Measurements from ENCODE around the gene FGF7. TPM values are rescaled to one million over a fixed set of nuclear protein-coding genes. Genes with fewer than 3 reads are reported as not detected.

The FGF7 gene
- polyA plus RNA-seq, 2 donors = 2.7 to 4.3 TPM

GRCh38 chr15:49412797-49413196 lies 10.2 kb upstream of the FGF7 start:
- Histone ChIP-seq H3K27me3 (ENCODE audit: control insufficient read depth in 1 of 2, insufficient read depth in 2 of 2, low read length in 2 of 2) (no peaks in the 10 kb centered on the region), H3K27ac (ENCODE audit: low read depth in 2 of 2, low read length in 1 of 2) (no peak overlapping the region), H3K4me1 (ENCODE audit: control insufficient read depth in 2 of 2, insufficient read depth in 2 of 2, low read length in 1 of 2) (no peaks in the 10 kb centered on the region), H3K36me3 (ENCODE audit: control insufficient read depth in 2 of 2, insufficient read depth in 2 of 2, low read length in 1 of 2) (no peaks in the 10 kb centered on the region), H3K4me3 (ENCODE audit: low read depth in 1 of 2, low read length in 2 of 2) (no peak overlapping the region), H3K9me3 (ENCODE audit: control insufficient read depth in 2 of 2, insufficient read depth in 1 of 2, low read depth in 1 of 2, low read length in 1 of 2) (no peaks in the 10 kb centered on the region)

GRCh38 chr15:49415149-49415548 lies 7.9 kb upstream of the FGF7 start:
- H3K36me3 ChIP-seq (ENCODE audit: control insufficient read depth in 2 of 2, insufficient read depth in 2 of 2, low read length in 1 of 2) = no peaks in the 10 kb centered on the region
- H3K27ac ChIP-seq (ENCODE audit: low read depth in 2 of 2, low read length in 1 of 2) = no peak overlapping the region
- H3K4me1 ChIP-seq (ENCODE audit: control insufficient read depth in 2 of 2, insufficient read depth in 2 of 2, low read length in 1 of 2) = no peaks in the 10 kb centered on the region
- no peaks in the 10 kb centered on the region for H3K27me3 ChIP-seq (ENCODE audit: control insufficient read depth in 1 of 2, insufficient read depth in 2 of 2, low read length in 2 of 2)
- H3K4me3 ChIP-seq (ENCODE audit: low read depth in 1 of 2, low read length in 2 of 2) = no peak overlapping the region
- H3K9me3 ChIP-seq (ENCODE audit: control insufficient read depth in 2 of 2, insufficient read depth in 1 of 2, low read depth in 1 of 2, low read length in 1 of 2) = no peaks in the 10 kb centered on the region

GRCh38 chr15:49415638-49416037 lies 7.4 kb upstream of the FGF7 start:
- H3K4me3 ChIP-seq (ENCODE audit: low read depth in 1 of 2, low read length in 2 of 2) = no peak overlapping the region
- H3K9me3 ChIP-seq (ENCODE audit: control insufficient read depth in 2 of 2, insufficient read depth in 1 of 2, low read depth in 1 of 2, low read length in 1 of 2) = no peaks in the 10 kb centered on the region
- H3K4me1 ChIP-seq (ENCODE audit: control insufficient read depth in 2 of 2, insufficient read depth in 2 of 2, low read length in 1 of 2) = no peaks in the 10 kb centered on the region
- H3K27me3 ChIP-seq (ENCODE audit: control insufficient read depth in 1 of 2, insufficient read depth in 2 of 2, low read length in 2 of 2) = no peaks in the 10 kb centered on the region
- no peaks in the 10 kb centered on the region for H3K36me3 ChIP-seq (ENCODE audit: control insufficient read depth in 2 of 2, insufficient read depth in 2 of 2, low read length in 1 of 2)
- 46 to 76% methylated on average over 1 of the region's 1 CpG for WGBS, 2 donors
- no peak overlapping the region for H3K27ac ChIP-seq (ENCODE audit: low read depth in 2 of 2, low read length in 1 of 2)

GRCh38 chr15:49418811-49419210 lies 4.2 kb upstream of the FGF7 start:
- no peaks in the 10 kb centered on the region for H3K4me1 ChIP-seq (ENCODE audit: control insufficient read depth in 2 of 2, insufficient read depth in 2 of 2, low read length in 1 of 2)
- no peaks in the 10 kb centered on the region for H3K27me3 ChIP-seq (ENCODE audit: control insufficient read depth in 1 of 2, insufficient read depth in 2 of 2, low read length in 2 of 2)
- no peak overlapping the region for H3K4me3 ChIP-seq (ENCODE audit: low read depth in 1 of 2, low read length in 2 of 2)
- H3K36me3 ChIP-seq (ENCODE audit: control insufficient read depth in 2 of 2, insufficient read depth in 2 of 2, low read length in 1 of 2) = no peaks in the 10 kb centered on the region
- no peak overlapping the region for H3K27ac ChIP-seq (ENCODE audit: low read depth in 2 of 2, low read length in 1 of 2)
- 78 to 81% methylated on average over 1 of the region's 1 CpG for WGBS, 2 donors
- H3K9me3 ChIP-seq (ENCODE audit: control insufficient read depth in 2 of 2, insufficient read depth in 1 of 2, low read depth in 1 of 2, low read length in 1 of 2) = no peaks in the 10 kb centered on the region

- Histone ChIP-seq H3K27ac (ENCODE audit: low read depth in 2 of 2, low read length in 1 of 2) (no peak overlapping the region), H3K27me3 (ENCODE audit: control insufficient read depth in 1 of 2, insufficient read depth in 2 of 2, low read length in 2 of 2) (no peaks in the 10 kb centered on the region), H3K4me1 (ENCODE audit: control insufficient read depth in 2 of 2, insufficient read depth in 2 of 2, low read length in 1 of 2) (no peaks in the 10 kb centered on the region), H3K9me3 (ENCODE audit: control insufficient read depth in 2 of 2, insufficient read depth in 1 of 2, low read depth in 1 of 2, low read length in 1 of 2) (no peaks in the 10 kb centered on the region), H3K36me3 (ENCODE audit: control insufficient read depth in 2 of 2, insufficient read depth in 2 of 2, low read length in 1 of 2) (no peaks in the 10 kb centered on the region), H3K4me3 (ENCODE audit: low read depth in 1 of 2, low read length in 2 of 2) (peak overlapping the region in 1 of 2 donors; percentile 15)
- 31 to 42% methylated on average over 9 of the region's 9 CpGs for WGBS, 2 donors
Measured at GRCh38 chr15:49421991-49422390, 1.1 kb upstream of the FGF7 start.

GRCh38 chr15:49423901-49424550 lies 984 bp downstream of the FGF7 start:
- 59 to 61% methylated on average over 6 of the region's 6 CpGs for WGBS, 2 donors
- peak overlapping the region; percentile 39 to 50 for H3K4me3 ChIP-seq (ENCODE audit: low read depth in 1 of 2, low read length in 2 of 2)

GRCh38 chr15:49424954-49425353 lies 1.9 kb downstream of the FGF7 start:
- Histone ChIP-seq H3K9me3 (ENCODE audit: control insufficient read depth in 2 of 2, insufficient read depth in 1 of 2, low read depth in 1 of 2, low read length in 1 of 2) (no peaks in the 10 kb centered on the region), H3K27ac (ENCODE audit: low read depth in 2 of 2, low read length in 1 of 2) (no peak overlapping the region), H3K4me1 (ENCODE audit: control insufficient read depth in 2 of 2, insufficient read depth in 2 of 2, low read length in 1 of 2) (no peaks in the 10 kb centered on the region), H3K4me3 (ENCODE audit: low read depth in 1 of 2, low read length in 2 of 2) (no peak overlapping the region), H3K36me3 (ENCODE audit: control insufficient read depth in 2 of 2, insufficient read depth in 2 of 2, low read length in 1 of 2) (no peaks in the 10 kb centered on the region), H3K27me3 (ENCODE audit: control insufficient read depth in 1 of 2, insufficient read depth in 2 of 2, low read length in 2 of 2) (no peaks in the 10 kb centered on the region)
- 35 to 44% methylated on average over 1 of the region's 1 CpG for WGBS, 2 donors

More at GRCh38 chr15:49423901-49424550, 984 bp downstream of the FGF7 start:
- Histone ChIP-seq H3K27ac (ENCODE audit: low read depth in 2 of 2, low read length in 1 of 2) (no peak overlapping the region), H3K4me1 (ENCODE audit: control insufficient read depth in 2 of 2, insufficient read depth in 2 of 2, low read length in 1 of 2) (no peaks in the 10 kb centered on the region), H3K36me3 (ENCODE audit: control insufficient read depth in 2 of 2, insufficient read depth in 2 of 2, low read length in 1 of 2) (no peaks in the 10 kb centered on the region), H3K9me3 (ENCODE audit: control insufficient read depth in 2 of 2, insufficient read depth in 1 of 2, low read depth in 1 of 2, low read length in 1 of 2) (no peaks in the 10 kb centered on the region), H3K27me3 (ENCODE audit: control insufficient read depth in 1 of 2, insufficient read depth in 2 of 2, low read length in 2 of 2) (no peaks in the 10 kb centered on the region)

- H3K4me3 ChIP-seq (ENCODE audit: low read depth in 1 of 2, low read length in 2 of 2) = peak overlapping the region in 1 of 2 donors; percentile 2
- no peak overlapping the region for H3K27ac ChIP-seq (ENCODE audit: low read depth in 2 of 2, low read length in 1 of 2)
- no peaks in the 10 kb centered on the region for H3K4me1 ChIP-seq (ENCODE audit: control insufficient read depth in 2 of 2, insufficient read depth in 2 of 2, low read length in 1 of 2)
- H3K27me3 ChIP-seq (ENCODE audit: control insufficient read depth in 1 of 2, insufficient read depth in 2 of 2, low read length in 2 of 2) = no peaks in the 10 kb centered on the region
- H3K36me3 ChIP-seq (ENCODE audit: control insufficient read depth in 2 of 2, insufficient read depth in 2 of 2, low read length in 1 of 2) = no peaks in the 10 kb centered on the region
- H3K9me3 ChIP-seq (ENCODE audit: control insufficient read depth in 2 of 2, insufficient read depth in 1 of 2, low read depth in 1 of 2, low read length in 1 of 2) = no peaks in the 10 kb centered on the region
Measured at GRCh38 chr15:49427372-49427771, 4.3 kb downstream of the FGF7 start.

- no peak overlapping the region for H3K27ac ChIP-seq (ENCODE audit: low read depth in 2 of 2, low read length in 1 of 2)
- no peaks in the 10 kb centered on the region for H3K36me3 ChIP-seq (ENCODE audit: control insufficient read depth in 2 of 2, insufficient read depth in 2 of 2, low read length in 1 of 2)
- H3K4me1 ChIP-seq (ENCODE audit: control insufficient read depth in 2 of 2, insufficient read depth in 2 of 2, low read length in 1 of 2) = no peaks in the 10 kb centered on the region
- H3K27me3 ChIP-seq (ENCODE audit: control insufficient read depth in 1 of 2, insufficient read depth in 2 of 2, low read length in 2 of 2) = no peaks in the 10 kb centered on the region
- H3K4me3 ChIP-seq (ENCODE audit: low read depth in 1 of 2, low read length in 2 of 2) = peak overlapping the region in 1 of 2 donors; percentile 2
- H3K9me3 ChIP-seq (ENCODE audit: control insufficient read depth in 2 of 2, insufficient read depth in 1 of 2, low read depth in 1 of 2, low read length in 1 of 2) = no peaks in the 10 kb centered on the region
- WGBS, 2 donors = 62 to 66% methylated on average over 5 of the region's 5 CpGs
Measured at GRCh38 chr15:49428409-49429095, 5.5 kb downstream of the FGF7 start.

- no peaks in the 10 kb centered on the region for H3K9me3 ChIP-seq (ENCODE audit: control insufficient read depth in 2 of 2, insufficient read depth in 1 of 2, low read depth in 1 of 2, low read length in 1 of 2)
- H3K4me3 ChIP-seq (ENCODE audit: low read depth in 1 of 2, low read length in 2 of 2) = no peak overlapping the region
- no peak overlapping the region for H3K27ac ChIP-seq (ENCODE audit: low read depth in 2 of 2, low read length in 1 of 2)
- WGBS, 2 donors = 71 to 84% methylated on average over 1 of the region's 1 CpG
- H3K36me3 ChIP-seq (ENCODE audit: control insufficient read depth in 2 of 2, insufficient read depth in 2 of 2, low read length in 1 of 2) = no peaks in the 10 kb centered on the region
- H3K27me3 ChIP-seq (ENCODE audit: control insufficient read depth in 1 of 2, insufficient read depth in 2 of 2, low read length in 2 of 2) = no peaks in the 10 kb centered on the region
- H3K4me1 ChIP-seq (ENCODE audit: control insufficient read depth in 2 of 2, insufficient read depth in 2 of 2, low read length in 1 of 2) = no peaks in the 10 kb centered on the region
Measured at GRCh38 chr15:49430046-49430445, 7.0 kb downstream of the FGF7 start.
